IPS-NIHi7 (cell line): ENCODE results near the gene NR2F6.
A peak's percentile ranks its signal among the peaks of the same experiment; 100 is the strongest.

Source experiments
- DNase-seq: peaks from one replicate; pipeline ENCODE4 v3.0.0; 2012; ENCODE audit warnings: mixed read lengths; ENCODE audit errors: extremely low spot score

NR2F6 gene

DNA sequence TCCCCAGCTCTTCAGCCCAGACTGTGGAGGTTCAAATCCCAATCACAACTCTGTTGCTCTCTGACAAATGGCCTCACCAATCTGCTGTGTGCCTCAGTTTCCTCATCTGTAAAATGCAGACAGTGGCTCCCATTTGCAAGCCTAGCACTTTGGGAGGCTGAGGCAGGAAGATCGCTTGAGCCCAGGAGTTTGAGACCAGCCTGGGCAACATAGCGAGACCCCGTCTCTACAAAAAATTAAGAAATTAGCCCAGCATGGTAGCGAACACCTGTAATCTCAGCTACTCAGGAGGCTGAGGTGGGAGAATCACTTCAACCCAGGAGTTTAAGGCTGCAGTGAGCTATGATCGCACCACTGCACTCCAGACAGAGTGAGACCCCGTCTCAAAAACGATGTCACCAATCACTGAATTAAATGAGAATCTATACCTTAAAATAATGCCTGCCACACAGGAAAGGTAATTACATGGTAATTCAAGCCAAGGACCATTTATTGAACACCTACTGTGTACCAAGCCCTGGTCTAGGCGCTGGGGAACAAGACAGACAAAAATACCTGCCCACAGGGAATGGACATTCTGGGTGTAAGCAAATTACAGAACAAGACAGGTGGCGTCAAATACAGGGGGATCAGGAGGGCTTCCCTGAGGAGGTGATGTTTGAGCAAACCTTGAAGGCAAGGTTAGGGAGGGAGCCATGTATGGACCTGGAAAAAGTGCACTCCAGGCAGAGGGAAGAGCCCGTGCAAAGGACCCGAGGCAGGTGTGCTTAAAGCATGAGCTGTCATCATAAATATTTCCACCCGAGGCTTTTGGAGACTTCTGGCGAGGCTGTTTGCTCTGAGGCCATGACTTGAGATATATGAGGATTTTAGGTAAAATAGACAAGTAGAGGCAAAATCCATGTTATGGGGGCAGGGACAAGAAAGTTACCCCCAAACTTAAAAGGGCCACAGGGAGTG is 7.7 kb downstream of the NR2F6 start:
- no peak for DNase-seq

DNA sequence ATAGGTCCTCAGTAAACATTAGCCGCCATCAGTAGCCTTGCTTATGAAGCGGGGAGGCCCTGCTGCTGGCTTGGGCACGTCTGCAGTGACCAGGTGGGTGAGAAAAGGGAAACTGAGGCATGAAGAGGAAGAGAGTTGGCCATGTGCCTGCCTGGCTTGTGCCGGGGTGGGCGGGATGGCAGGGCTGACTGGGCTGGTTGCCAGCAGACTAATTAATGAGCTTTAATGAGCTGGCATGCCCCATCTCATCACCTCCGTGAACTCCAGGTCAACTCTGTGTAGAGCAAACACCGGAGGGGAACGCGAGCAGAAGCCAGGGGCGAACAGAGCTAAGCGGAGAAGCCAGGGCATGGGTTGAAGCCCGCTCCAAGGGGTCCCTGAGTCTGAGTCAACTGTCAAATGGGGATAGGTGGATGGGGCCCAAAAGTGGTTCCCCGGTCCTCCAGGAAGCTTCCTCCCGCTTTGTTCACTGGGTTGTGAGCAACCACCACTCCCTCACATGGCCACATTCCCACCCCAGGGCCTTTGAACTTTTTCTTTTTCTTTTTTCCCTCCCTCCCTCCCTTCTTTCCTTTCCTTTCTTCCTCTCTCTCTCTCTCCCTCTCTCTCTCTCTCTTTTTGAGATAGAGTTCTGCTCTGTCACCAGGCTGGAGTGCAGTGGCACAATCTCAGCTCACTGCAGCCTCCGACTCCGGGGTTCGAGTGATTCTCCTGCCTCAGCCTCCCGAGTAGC is 8.7 kb downstream of the NR2F6 start:
- DNase-seq, result no peak

DNA sequence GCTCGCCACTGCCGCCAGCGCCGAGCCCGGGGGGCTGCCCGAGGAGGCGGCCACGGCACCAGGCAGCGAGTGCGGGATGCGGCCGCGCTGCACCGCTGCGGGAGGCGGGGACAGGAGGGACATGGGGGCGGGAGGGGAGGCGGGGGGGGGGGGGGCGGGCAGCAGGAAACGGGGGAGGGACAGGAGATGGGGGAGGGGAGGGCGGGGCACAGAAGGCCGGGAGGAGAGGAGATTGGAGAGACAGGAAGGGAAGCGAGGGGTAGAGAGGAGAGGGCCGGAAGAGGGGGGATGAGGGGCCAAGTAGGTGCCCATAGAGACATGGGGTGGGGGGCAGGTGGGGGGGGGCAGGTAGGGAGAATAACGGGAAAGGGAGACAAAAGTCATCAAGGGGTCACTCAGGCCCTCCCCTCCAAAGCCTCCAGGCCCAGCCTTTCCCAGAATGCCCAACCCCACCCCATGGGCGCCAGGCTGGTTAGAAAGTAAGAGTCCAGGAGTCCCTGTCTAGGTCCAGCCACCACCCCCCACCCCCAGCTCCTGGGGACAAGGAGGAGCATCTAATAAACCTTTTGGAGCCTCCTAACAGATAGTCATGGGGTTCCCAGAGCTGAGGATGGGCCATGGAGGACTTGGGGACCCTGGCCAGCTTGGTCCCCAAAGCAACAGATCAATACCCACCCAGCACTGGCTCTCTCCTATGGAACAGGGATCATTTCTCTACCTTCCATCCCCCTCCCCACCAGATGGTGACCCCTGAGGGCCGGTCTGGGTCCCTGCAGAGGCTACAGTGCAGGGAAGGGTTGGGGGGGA is 9.5 kb downstream of the NR2F6 start:
- DNase-seq, result peak; percentile 68

DNA sequence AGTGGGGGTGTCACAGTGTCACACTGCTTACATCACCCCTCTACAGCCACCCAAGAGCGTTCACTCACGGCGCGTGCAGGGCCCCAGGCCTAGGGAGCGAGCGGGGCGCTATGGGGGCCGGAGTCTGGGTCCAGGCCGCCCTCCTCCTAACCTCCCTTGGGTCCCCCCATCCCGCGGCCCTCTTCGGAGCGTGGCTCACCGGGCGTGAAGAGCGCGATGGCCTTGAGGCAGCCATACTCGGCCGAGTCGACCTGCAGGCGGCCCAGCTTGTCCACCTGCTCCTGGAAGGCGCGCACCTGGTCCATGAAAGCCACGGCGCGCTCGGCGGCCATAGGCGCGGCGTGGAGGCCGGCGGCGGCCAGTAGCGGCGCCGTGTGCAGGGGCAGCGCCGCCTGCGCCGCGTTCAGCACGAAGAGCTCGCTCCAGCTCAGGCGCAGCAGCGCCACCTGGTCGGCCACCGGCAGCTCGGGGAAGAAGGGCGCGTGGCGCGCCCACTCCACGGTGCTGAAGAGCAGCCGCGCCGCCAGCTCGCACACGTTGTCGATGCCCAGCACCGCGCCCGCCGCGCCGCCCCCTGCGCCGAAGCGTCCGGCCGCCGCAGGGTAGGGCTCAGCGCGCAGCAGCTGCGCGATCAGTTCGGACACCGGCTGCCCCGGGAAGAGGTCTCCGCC is 10.3 kb downstream of the NR2F6 start:
- DNase-seq, result peak; percentile 24

DNA sequence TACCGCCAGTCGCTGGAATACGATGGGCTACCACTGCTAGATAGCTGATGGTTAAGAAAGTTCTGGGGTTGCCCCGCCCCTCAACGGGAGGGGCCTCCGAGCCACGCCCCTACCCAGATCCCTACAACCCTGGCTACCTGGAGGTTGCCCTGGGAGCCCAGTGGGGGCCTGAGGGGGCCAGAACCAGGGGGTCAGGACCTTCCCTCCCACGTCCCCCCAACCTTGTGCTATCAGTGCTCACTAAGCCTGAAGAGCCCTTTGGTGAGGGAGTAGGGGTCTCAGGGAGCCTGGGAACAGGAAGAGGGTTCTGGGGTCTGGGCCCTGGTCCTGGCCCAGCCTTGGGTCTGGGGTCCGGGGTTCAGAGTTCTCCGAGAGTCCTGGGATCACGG is 10.8 kb downstream of the NR2F6 start:
- DNase-seq, result peak; percentile 73

DNA sequence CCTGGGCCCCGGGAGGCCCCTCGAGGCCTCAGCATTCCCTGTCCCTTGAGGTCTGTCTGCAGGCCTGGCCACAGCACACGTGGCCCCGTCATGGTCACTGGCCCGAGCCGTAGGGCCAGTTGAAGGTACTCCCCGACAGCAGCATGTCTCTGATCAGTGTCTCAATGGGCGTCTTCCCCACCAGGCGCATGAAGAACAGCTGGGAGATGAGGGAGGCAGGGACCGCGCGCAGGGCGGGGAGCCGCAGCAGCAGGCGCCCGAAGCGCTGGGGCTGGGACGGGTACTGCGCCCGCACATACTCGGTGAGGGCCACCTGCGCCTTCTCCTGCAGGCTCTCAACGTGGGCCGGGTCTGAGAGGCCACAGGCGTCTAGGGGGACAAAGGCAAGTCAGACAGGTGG is 13.5 kb downstream of the NR2F6 start:
- DNase-seq, result no peak

DNA sequence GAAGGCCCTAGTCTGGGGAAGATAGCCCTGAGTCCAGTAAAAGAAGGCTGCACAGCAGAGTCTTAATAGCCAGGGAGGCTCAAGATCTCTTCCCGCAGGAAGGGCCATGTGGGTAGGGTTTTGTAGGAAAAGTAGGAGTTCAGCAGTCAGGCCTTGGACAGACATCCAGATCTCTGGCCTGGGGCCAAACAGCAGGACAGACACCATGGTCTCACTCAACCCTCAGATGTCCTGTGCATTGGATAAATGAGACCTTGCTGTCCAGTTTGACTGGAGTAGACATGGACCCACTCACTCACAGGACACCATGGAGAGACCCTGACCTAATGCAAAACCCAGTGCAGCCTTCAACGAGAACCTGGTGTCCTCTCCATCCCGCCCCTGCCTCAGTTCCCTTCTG is 15.8 kb downstream of the NR2F6 start:
- DNase-seq, result no peak

DNA sequence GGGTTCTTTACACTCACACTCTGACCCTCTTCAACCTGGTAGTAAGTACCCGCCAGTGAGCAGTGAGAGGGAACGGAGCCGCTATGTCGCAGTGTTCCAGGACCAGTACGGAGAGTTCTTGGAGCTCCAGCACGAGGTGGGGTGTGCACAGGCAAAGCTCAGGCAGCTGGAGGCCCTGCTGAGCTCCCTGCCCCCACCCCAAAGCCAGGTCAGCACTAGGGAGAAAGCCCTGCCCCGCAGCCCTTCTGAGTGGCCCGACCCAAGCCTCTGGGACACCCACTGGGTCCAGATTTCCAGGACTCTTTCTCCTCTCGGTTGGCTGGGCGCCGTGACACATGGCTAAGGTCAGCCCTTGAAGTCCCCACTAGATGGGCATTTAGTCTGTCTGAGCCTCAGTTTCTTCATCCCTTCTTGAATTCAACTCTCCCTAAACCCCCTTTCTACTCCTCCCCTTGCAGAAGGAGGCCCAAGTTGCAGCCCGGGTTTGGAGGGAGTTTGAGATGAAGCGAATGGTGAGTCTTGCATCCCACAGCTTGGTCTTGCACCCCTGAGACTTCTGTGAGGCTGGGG is 17.8 kb downstream of the NR2F6 start:
- no peak for DNase-seq

DNA sequence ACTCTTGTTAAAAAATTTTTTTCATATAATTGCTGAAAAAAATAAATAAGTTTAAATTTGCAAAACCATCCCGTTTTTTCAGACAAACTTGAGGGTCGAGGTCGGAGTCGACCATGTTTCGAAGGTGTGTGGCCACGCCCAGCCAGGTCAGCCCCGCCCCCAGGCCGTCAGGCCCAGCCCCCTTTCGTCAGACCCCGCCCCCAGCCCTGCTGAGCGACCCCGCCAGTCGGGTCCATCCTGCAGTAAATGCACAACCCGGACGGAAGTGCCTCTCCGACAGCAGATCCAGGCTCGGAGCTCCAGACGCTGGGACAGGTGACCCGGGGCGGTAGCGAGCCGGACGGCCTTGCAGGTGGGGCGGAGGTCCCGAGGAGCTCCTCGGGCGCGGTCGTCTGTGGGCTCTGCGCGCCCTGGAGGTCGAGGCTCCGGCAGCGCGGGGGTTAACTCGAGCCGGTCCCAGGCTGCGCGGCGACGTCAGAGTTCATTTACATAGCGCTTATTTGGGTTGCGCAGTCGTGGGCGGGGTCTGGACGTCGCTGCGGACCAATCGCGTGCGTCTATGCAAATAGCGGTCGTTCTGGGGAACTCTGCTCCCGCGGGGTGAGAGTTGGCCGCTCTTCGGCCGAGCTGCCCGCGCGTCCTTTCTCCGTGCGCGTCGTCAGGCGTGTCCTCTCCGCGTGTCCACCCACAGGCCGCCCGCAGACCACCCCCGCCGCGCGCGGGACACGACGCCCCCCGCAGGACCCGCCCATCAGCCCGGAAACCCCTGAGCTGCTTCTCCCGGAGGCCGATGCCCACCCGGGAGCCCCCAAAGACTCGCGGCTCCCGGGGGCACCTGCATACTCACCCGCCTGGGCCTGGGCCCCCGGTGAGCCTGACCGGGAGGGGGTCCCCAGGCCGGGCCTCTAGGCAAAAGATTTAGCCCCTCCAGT is 19.5 kb downstream of the NR2F6 start, which contains the start of gene OCEL1:
Gene OCEL1, plus strand, starts transcription at position 225 of the 932 bp plus-strand sequence. Its CDS starts 22 bp downstream, at position 247.
- peak; percentile 92 for DNase-seq

DNA sequence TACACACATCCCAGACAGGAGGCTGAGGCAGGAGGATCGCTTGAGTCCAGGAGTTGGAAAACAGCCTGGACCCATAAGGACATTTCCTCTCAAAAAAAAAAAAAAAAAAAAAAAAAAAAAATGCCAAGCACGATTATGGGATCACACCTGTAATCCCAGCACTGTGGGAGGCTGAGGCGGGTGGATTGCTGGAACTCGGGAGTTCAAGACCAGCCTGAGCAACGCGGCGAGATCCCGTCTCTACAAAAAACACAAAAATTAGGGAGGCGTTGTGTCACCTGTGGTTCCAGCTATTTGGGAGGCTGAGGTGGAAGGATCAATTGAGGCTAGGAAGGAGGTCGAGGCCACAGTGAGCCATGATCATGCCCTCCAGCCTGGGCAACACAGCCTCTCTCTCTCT is 20.7 kb downstream of the NR2F6 start:
- no peak for DNase-seq

DNA sequence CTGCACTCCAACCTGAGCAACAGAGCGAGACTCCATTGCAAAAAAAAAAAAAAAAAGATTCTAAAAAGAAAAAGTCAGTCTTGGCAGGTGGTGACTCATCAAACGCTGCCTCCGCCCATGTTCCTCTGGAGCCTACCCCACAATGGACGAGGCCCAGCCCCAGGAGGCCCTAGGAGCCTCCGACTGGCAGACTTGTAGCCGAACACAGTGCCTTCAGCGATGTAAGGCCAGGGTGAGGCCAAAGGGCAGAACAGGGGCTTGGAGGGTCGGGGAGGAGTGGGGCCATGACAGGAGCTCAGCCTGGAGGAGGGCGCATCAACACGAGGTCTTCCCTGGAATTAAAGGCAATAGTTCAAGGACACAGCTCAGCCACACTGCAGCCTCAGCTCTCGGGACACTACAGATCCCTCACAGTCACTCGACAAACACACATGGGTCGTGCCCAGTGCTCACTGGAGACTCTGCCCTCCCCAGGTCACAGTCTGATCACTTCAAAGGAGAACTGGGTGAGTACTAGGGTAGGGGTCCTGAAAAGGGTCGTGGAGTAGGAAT is 25.4 kb downstream of the NR2F6 start:
- no peak for DNase-seq

DNA sequence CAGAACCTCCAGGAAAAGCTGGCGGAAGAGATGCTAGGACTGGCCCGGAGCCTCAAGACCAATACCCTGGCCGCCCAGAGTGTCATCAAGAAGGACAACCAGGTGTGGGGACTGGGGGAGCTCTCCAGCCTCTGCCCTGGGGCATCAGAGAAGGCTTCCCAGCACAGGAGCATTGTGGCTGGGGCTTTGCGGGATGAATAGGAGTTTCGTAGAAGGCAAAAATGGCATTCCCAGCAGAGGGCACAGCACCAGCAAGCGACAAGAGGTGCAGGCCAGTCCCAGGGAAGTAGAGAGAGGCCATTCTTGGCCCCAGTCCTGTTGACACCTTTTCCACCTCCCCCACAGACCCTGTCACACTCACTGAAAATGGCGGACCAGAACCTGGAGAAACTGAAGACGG is 26.4 kb downstream of the NR2F6 start:
- DNase-seq, result no peak

DNA sequence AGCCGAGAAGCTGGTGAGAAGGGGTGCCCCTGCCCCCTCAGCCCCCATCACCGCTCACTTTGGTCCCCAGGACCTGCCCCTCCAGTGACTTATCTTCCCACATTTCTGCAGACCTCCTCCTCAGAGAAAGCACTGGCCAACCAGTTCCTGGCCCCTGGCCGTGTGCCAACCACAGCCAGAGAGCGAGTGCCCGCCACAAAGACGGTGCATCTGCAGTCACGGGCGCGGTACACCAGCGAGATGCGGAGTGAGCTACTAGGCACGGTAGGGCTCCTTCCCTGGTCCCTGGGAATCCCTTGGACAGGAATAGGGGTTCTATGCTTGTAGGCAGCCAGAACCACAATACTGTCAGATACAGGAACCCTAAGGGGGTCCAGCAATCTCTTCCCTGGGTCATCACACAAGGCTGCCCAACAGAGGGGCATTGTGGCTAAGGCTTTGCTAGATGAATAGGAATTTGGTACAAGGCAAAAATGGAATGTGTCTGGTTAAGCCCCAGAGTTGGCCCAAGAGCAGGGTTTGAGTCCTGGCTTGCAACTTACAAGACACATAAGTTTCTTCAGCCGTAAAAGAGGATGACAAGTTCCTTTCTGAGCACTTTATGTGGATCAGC is 29.6 kb downstream of the NR2F6 start:
- no peak for DNase-seq

DNA sequence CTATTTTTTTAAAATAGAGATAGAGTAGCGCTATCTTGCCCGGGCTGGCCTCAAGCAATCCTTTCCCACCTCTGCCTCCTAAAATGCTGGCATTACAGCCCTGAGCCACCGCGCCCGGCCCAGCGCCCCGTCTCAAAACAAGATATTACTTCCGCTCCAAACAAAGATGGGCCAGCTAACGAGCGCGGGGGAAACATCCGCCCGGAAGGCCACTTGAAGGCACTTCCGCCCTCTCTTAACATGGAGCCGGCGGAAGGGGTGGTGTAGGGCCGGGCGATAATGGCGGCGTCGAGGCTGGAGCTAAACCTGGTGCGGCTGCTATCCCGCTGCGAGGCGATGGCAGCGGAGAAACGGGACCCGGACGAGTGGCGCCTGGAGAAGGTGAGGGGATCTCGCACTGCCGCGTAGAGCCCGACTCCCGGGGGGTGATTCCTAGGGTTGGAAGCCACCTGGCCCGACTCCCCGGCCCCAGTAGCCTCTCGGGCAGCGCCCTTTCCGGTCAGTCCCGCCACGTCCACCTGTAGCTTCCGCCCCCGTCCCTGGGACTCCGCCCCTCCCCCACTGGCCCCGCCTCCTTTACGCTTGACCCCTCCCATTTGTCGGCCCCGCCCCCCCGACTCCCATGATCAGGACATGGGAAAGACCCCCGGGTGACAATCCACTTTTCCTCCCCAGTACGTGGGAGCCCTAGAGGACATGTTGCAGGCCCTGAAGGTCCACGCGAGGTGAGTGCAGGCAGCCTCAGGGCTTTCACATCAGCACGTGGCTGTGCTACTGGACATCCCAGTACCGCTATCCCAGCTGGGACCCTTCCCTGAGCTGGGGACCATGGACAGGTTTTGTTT is 30.4 kb downstream of the NR2F6 start, which contains the start of gene USE1:
Gene USE1, plus strand, starts transcription at position 231 of the 845 bp plus-strand sequence. Its CDS starts 49 bp downstream, at position 280.
- peak; percentile 90 for DNase-seq

DNA sequence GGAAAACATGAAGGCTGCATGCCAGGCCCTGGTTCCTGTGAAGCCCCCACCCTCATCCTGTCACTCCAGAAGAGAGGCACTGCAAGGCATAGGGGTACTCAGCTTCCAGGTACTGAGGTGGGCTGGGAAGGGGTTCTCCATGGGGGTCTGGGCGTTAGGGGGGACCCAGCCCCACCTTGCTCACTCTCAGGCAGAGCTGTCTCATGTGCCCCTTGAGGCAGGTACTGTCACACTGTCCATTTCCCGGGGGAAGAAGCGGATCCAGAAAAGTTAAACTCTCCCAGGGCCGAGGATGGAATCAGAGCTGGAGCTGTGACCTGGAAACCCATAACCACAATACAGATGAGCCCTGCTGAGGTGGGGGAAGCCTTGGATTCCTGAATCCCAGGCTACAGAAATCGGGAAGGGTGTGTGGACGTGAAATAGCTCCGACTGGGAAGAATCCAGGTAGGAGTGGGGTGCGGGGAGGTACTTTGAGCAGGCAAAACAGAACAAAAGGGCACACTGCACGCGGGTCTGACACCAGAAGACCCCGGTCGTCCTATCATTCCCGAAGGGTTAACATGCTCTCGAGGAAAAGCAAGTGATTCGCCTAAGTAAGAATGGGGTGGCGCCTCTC is 31.1 kb downstream of the NR2F6 start:
- DNase-seq, result no peak

DNA sequence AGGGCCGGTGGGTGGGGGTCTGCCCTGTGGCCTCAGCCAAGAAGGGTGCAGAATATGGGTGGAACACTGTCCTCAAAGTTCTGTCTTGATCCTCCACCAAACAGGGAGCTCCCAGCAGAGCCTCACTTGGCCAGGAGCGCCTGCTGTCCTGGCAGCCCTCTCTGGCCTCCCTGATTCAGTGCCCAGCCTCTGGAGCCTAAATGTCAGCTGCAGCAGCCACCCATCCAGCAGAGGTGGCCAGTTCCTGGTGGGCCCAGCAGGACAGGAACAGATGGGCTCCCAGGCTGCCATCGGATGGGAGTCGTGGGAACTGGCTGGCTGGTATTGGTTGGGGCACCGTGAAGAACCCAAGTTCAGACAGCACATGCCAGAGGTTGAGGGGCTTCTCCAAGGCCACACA is 32.4 kb downstream of the NR2F6 start:
- no peak for DNase-seq

DNA sequence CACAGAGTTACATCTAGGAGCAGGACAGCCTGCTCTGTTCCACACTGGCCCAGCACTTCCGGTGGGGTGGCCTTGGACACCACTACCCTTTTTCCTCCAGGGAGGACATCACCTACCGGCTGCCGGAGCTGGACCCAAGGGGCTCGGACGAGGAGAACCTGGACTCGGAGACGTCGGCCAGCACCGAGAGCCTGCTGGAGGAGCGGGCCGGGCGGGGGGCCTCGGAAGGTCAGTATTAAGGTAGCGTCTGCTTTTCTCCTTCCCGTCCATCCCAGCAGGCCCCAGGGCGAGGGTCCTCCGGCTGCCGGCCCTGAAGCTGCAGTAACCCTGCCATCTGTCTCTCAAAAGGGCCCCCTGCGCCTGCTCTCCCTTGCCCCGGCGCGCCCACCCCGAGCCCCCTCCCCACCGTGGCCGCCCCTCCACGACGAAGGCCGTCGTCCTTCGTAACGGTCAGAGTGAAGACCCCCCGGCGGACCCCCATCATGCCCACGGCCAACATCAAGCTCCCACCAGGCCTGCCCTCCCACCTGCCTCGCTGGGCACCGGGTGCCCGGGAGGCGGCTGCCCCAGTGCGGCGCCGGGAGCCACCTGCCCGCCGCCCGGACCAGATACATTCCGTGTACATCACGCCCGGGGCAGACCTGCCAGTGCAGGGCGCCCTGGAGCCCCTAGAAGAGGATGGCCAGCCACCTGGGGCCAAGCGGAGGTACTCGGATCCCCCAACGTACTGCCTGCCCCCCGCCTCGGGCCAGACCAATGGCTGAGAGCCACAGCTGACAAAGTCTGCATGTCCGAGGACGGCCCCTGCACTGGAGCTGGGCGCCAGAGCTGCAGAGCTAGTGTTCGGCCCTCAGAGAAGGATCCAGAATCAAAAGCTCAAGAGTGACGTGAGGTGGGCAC is 33.9 kb downstream of the NR2F6 start:
- DNase-seq, result no peak
